T-helper 2 cell treated with Interferon-gamma antibody and Interleukin-4, amounts not matched to agents 5 μg/mL and 100 μg/mL, for 36 hours (primary cell): Measurements from ENCODE around the gene FCAR.
"Not testable (repeated sequence)": the region's sequence is repeated elsewhere in the genome, so short reads cannot be mapped to it uniquely, and the experiment has no call there.

Experiments
- DNase-seq: peaks from one replicate; pipeline ENCODE4 v3.0.0; 2021; ENCODE audit warnings: low spot score
- H3K27ac Mint-ChIP-seq: one replicate; pipeline ENCODE4 v1.8.0; 2021; ENCODE audit warnings: mild to moderate bottlenecking, mixed read lengths
- H3K27me3 Mint-ChIP-seq: one replicate; pipeline ENCODE4 v1.8.0; 2021; ENCODE audit warnings: low read depth, mixed read lengths
- H3K36me3 Mint-ChIP-seq: one replicate; pipeline ENCODE4 v1.8.0; 2021; ENCODE audit warnings: low read depth, mixed read lengths
- H3K4me1 Mint-ChIP-seq: one replicate; pipeline ENCODE4 v1.8.0; 2021; ENCODE audit warnings: low read depth, mixed read lengths
- H3K4me3 Mint-ChIP-seq: one replicate; pipeline ENCODE4 v1.8.0; 2022; ENCODE audit warnings: mild to moderate bottlenecking, moderate library complexity, mixed read lengths
- H3K9me3 Mint-ChIP-seq: one replicate; pipeline ENCODE4 v1.8.0; 2021; ENCODE audit warnings: mixed read lengths

FCAR gene

DNA sequence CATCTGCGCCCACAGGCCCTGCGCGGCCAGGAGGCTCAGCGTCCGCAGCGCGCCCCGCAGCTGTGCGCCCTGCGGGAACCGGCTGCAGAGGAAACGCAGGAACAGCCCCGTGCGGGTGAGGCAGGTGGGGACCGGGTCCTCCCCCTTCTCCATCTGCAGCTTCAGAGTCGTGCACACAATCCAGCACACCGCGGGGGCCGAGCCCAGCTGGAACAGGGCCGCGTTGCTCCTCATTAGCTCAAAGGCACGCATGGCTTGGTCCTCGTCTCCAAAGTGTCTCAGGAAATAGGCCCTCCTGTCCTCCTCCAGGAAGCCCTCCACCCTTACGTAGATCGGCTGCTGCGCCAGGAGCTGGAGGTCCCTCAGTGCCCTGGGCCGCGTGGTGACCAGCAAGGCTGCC is 65.5 kb downstream of the FCAR start:
- H3K4me3 Mint-ChIP-seq, H3K9me3 Mint-ChIP-seq, H3K4me1 Mint-ChIP-seq, H3K36me3 Mint-ChIP-seq, H3K27ac Mint-ChIP-seq, DNase-seq, H3K27me3 Mint-ChIP-seq: not testable (repeated sequence)
